ENCODE data around the gene RPS6KB1. TPM values are rescaled to one million over a fixed set of nuclear protein-coding genes. Genes with fewer than 3 reads are reported as not detected.
"Not testable (repeated sequence)": the region's sequence is repeated elsewhere in the genome, so short reads cannot be mapped to it uniquely, and the experiment has no call there.

RPS6KB1 gene
- polyA plus RNA-seq (ENCODE audit: insufficient read length in 12 of 12): 10 to 100 TPM in 11 of 12 donors, not detected in 1; 32.1 to 49.4 (median 41.5) TPM
- long read RNA-seq, donor 1, full-length matches to known transcripts: 1 of 15 reads
- long read RNA-seq, donor 1, partial matches to known transcripts: 14 of 15 reads
- long read RNA-seq, donor 1, other reads (novel, unspliced or antisense): 0 of 15 reads
- long read RNA-seq, donor 2, full-length matches to known transcripts: 3 of 3 reads
- long read RNA-seq, donor 2, partial matches to known transcripts: 0 of 3 reads
- long read RNA-seq, donor 2, other reads (novel, unspliced or antisense): 0 of 3 reads
- long read RNA-seq, donor 3, full-length matches to known transcripts: 1 of 1 reads
- long read RNA-seq, donor 3, partial matches to known transcripts: 0 of 1 reads
- long read RNA-seq, donor 3, other reads (novel, unspliced or antisense): 0 of 1 reads
- long read RNA-seq, donor 4, full-length matches to known transcripts: 2 of 2 reads
- long read RNA-seq, donor 4, partial matches to known transcripts: 0 of 2 reads
- long read RNA-seq, donor 4, other reads (novel, unspliced or antisense): 0 of 2 reads
- long read RNA-seq, donor 5, full-length matches to known transcripts: 9 of 14 reads
- long read RNA-seq, donor 5, partial matches to known transcripts: 5 of 14 reads
- long read RNA-seq, donor 5, other reads (novel, unspliced or antisense): 0 of 14 reads
- long read RNA-seq, donor 6, full-length matches to known transcripts: 2 of 2 reads
- long read RNA-seq, donor 6, partial matches to known transcripts: 0 of 2 reads
- long read RNA-seq, donor 6, other reads (novel, unspliced or antisense): 0 of 2 reads
- long read RNA-seq, donor 7, full-length matches to known transcripts: 2 of 2 reads
- long read RNA-seq, donor 7, partial matches to known transcripts: 0 of 2 reads
- long read RNA-seq, donor 7, other reads (novel, unspliced or antisense): 0 of 2 reads
- long read RNA-seq, donor 8, full-length matches to known transcripts: 8 of 13 reads
- long read RNA-seq, donor 8, partial matches to known transcripts: 5 of 13 reads
- long read RNA-seq, donor 8, other reads (novel, unspliced or antisense): 0 of 13 reads
- long read RNA-seq, donor 9, full-length matches to known transcripts: 4 of 4 reads
- long read RNA-seq, donor 9, partial matches to known transcripts: 0 of 4 reads
- long read RNA-seq, donor 9, other reads (novel, unspliced or antisense): 0 of 4 reads
- long read RNA-seq, donor 10, full-length matches to known transcripts: 2 of 2 reads
- long read RNA-seq, donor 10, partial matches to known transcripts: 0 of 2 reads
- long read RNA-seq, donor 10, other reads (novel, unspliced or antisense): 0 of 2 reads
- long read RNA-seq, donor 11, full-length matches to known transcripts: 2 of 2 reads
- long read RNA-seq, donor 11, partial matches to known transcripts: 0 of 2 reads
- long read RNA-seq, donor 11, other reads (novel, unspliced or antisense): 0 of 2 reads

DNA sequence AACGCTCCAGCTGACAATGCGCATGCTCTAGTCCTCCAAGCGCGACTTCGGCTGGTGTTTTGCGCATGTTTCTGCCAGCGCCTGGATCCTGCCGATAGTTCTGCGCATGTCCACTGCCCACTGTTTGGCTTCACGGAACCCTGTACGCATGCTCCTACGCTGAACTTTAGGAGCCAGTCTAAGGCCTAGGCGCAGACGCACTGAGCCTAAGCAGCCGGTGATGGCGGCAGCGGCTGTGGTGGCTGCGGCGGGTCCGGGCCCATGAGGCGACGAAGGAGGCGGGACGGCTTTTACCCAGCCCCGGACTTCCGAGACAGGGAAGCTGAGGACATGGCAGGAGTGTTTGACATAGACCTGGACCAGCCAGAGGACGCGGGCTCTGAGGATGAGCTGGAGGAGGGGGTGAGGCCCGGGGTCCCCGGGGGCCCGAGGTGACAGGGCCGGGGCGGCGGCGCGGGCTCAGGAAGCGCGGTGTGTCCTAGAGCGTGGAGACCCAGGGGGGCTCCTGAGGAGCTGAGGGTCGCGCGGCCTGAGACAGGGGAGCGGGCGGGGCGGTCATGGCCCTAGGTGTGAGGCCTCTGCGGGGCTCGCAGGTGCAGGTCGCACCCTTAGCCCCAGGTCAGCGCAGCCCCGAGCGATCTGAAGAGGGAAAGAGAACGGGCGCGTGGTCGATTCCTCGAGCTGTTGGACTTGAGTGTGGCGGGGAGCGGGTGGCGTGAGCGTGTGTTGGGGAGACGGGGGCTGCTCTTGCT is at the start of gene RPS6KB1, which contains the start of gene TUBD1:
Gene RPS6KB1, plus strand, starts transcription at position 198 of the 752 bp plus-strand sequence. Its CDS starts 64 bp downstream, at position 262.
Gene TUBD1, minus strand, starts transcription at position 20 of the 752 bp plus-strand sequence. CDS start 1,941 bp downstream, outside the sequence.
- peak; percentile 100 for DNase-seq

DNA sequence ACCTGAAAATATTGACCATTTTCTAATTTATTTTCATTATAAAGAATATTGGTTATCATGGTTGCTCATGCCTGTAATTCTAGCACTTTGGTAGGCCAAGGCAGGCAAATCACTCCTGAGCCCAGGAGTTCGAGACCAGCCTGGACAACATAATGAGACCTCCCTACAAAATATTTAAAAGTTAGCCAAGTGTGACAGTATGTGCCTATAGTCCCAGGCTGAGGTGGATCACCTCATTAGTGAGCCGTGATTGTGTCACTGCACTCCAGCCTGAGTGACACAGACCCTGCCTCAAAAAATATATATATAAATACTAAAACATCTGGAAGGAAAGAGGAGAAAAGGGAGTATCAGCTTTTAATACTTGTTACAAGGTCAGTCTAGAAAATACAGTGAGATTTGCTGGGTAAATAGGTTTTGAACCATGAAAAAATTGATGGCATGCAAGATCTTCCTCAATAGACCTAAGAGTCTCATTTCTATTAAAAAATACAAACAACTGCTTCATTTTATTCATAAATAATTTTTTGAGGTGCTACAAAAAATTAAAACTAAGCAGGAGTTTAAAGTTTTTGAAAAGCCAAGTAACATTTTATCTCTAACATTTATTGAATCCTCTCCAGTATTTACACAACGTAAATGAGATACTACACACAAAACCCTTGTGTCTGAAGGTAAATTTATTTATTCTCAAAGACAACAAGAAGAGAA is 47.9 kb upstream of the RPS6KB1 start:
- no peak for DNase-seq

DNA sequence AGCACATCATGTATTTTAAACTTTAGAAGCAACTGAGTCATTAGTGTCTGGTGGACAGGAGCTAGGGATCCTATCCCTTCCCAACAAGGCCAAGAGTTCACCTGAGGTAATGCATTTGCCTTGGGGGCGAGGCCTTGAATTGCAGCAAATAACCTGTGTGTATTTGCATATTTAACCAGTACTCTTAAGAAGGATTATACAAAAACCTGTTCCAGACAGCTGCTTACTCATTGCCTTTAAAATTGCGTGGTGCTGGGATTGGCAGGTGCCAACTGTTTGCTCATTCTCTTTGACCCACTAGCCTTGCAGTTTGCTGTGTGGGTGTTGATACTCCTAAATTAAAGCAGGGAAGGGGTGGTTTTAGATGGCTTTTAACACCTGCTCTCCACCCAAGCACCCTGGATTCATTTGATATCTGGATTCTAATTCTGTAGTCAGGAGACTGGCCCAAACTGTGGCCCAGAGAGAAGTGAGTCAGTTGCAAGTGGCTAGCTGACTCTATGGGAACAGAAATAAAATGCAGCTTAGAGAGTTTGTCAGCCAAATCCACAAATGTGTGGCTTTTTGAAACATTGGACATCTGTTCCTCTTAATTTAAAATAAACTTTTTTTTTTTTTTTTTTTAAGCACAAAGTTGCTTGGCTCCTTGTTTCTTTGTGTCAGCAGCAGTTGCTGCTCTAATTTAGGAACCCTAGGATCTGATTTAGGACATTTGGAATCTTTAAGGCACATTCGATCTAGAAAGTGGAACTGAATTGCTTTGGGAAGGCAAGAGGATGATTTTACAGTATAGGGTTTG is 47.1 kb upstream of the RPS6KB1 start:
- DNase-seq: peak; percentile 52

DNA sequence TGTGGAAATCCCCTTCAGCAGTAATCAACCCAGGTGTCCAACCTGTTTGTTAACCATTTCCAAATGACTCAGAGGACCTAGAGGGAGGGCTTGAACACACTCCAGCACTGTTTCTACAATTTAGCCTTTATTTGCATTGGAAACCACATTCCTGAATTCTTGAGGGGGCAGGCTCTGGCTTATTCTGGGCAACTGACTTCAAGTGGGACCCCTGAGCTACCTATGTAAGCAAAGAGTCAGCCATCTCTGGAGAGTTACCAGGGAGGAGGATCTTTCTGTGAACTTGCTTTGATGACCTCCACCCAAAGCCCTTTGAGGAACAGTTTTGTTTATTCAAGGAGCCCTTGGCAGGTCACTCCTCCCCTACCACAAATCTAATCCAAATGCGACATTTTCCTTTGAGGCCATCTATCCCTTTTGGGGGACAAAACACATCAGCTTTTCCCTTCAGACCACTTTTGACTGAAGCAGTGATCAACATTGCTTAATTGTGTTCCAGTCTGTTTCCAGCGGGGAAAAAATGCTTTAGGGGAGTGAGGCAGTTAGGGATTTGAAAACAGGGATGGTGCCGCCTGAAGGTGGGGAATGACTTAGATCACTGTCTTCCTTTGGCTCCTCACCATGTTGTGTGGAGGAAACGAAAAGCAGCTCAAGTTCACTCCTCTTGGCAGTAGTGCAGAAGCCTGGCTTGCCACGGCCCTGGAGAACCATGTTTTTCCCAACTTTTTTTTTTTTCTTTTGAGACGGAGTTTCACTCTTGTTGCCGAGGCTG is 46.3 kb upstream of the RPS6KB1 start:
- peak; percentile 74 for DNase-seq

DNA sequence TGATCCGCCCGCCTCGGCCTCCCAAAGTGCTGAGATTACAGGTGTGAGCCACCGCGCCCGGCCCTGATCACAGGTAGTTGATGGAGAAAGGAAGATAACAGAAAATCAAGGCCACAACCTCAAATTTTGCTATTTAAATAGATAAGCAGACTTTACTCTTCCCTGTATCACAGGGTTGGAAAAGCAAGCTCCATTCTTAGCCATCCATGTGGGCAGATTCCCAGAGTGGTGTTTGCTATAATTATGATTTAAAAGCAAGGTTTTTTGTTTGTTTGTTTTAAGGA is 44.6 kb upstream of the RPS6KB1 start:
- DNase-seq: no peak

DNA sequence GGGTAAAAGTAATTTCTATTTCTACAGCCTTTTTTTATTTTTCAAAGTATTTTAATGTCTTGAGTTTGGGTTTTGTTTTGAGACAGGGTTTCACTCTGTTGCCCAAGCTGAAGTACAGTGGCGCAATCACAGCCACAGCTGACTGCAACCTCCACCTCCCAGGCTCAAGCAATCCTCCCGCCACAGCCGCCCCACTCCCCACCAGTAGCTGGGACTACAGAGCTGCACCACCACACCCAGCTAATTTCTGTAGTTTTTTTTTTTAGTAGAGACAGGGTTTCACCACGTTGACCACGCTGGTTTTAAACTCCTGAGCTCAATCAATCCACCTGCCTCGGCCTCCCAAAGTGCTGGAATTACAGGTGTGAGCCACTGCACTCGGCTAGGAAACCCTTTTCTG is 44.1 kb upstream of the RPS6KB1 start:
- DNase-seq: no peak

DNA sequence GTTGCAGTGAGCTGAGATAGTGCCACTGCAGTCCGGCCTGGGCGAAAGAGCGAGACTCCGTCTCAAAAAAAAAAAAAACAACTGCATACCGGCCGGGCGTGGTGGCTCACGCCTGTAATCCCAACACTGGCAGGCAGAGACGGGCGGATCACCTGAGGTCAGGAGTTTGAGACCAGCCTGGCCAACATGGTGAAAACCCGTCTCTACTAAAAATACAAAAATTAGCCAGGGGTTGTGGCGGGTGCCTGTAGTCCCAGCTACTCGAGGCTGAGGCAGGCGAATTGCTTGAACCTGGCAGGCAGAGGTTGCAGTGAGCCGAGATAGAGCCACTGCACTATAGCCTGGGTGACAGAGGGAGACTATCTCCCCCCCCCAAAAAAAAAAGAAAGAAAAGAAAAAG is 42.6 kb upstream of the RPS6KB1 start:
- not testable (repeated sequence) for DNase-seq

DNA sequence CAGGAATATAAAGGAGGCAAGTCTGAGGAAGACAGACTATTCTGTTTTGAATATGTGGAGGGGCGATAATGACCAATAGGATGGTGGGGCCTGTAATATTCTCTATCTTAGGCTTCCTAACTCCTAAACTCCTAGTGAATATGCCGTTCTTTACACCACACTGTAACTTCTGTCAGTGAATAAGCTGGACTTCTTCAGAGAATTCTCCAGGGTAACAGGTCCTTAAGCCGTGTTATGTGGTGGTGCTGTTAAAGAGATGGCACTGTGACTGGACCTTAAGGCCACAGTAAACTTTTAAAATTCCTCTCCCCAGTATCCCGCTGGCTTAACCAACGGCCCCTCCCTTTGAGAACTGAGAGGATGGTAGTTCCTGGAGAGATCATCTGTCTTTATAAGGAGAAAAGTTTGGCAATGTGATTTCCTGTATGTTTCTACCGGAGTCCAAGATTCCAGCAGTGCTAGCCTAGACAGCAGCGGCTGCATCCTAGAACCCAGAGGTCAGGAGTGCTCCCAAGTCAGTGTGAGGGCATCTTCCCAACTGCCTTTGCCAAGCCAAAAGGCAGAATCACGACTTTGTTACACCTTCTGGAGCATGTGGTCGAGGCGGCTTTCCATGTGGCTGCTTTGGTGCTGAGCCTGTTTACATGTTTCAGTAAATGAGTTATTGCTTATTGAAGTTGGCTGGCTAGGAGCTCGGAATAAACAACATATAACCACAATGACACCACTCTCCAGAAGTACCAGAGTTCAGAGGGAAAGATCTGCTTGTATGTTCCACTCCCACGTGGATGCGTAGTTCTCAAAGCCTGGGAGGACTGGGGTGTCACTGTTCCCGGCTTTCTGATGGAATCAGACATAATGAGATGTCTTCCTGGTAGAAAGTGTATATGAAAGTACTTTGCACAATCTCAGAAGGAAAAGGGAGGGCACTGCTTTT is 41.2 kb upstream of the RPS6KB1 start:
- DNase-seq: no peak

DNA sequence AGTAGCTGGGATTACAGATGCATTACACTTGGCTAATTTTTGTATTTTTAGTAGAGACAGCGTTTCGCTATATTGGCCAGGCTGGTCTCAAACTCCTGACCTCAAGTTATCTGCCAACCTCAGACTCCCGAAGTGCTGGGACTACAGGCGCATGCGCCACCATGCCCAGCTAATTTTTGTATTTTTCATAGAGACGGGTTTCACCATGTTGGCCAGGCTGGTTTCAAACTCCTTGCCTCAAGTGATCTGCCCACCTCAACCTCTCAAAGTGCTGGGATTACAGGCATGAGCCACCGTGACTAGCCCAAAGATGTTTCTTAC is 40.1 kb upstream of the RPS6KB1 start:
- DNase-seq: not testable (repeated sequence)

DNA sequence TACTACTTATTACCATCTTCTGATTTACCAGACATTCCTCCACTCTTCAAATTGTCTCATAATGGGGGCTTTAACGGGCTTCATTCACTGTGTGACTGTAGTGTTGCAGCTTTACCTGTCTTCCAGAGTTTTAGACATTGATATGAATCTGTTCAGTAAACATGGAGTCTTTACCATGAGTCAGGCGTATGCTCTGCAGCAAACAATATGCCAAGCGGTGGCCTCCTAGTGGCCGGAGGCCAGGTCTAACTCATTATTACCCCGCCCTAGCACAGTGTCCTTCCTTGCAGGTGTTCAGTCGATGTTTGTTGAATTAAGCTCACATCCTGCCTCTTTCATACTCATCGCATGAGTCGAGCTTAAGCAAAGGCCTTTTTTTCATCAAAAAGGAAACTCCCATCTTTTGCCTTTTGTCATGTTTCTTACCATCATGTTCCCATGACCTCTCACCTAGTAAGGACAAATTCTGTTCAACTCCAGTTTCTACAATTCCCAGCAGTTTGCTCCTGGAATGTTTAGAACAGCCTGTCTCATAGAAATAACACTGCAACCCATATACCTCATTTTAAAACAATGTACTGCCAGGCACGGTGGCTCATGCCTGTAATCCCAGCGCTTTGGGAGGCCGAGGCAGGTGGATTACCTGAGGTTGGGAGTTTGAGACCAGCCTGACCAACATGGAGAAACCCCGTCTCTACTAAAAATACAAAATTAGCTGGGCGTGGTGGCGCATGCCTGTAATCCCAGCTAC is 39.6 kb upstream of the RPS6KB1 start:
- no peak for DNase-seq

DNA sequence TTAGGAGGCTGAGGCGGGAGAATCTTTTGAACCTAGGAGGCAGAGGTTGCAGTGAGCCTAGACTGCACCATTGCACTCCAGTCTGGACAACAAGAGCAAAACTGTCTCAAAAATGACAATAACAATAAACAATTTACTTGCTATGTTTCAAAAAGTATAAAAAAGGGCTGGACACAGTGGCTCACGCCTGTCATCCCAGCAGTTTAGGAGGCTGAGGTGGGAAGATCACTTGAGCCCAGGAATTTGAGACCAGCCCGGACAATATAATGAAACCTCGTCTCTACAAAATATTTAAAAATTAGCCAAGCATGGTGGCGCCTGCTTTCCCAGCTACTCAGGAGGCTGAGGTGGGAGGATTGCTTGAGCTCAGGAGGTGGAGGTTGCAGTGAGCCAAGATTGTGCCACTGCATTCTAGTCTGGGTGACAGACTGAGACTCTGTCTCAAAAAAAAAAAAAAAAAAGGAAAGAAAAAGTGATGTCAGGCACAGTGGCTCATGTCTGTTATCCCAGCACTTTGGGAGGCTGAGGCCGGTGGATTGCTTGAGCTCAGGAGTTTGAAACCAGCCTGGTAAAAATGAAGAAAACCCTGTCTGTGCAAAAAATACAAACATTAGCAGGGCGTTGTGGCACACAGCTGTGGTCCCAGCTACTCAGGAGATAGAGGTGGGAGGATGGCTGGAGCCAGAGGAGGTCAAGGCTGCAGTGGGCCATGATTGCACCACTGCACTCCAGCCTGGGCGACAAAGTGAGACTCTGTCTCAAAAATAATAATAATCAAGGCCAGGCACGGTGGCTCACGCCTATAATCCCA is 38.8 kb upstream of the RPS6KB1 start:
- not testable (repeated sequence) for DNase-seq

DNA sequence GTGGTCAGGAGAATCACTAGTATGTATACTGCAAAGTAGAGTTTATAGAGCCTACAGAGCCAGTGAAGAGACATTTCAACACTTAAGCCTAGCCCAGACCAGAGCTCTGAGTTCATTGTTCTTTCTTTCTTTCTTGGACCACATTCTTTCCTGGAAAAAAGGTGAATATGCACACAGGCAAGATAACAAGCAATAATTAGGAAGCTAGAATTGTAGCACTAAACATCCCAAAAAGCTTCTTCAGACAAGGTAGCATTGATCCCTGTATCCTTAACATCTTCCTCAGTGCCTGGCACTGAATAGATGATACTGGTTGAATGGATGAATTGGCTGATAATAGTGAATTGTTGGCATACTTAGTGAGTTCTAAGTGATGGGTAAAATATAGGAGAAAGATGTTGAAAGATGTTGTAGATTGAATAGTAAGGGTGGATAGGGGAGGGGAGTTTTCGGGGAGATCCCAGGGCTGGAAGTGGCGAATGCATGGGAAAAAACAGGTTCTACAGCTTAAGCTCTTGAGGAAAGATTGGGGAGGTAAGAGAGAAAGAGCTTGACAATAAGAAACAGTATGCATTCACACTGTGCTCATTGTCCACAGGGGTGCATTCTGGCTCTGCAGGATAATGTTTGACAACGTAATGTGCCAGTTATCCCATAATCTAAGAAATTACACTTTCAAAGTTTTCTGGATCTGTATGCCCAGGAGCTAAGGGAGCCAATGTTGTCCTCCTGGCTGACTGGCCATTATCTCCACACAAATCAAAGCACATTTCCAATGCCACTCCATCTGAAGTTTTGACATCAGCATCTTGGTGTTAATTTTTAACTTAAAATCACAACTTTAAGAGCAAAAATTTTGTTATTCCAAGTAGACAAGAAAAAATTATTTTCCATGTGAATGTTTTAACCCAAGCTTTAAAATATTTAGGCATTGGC is 35.8 kb upstream of the RPS6KB1 start:
- DNase-seq: no peak

DNA sequence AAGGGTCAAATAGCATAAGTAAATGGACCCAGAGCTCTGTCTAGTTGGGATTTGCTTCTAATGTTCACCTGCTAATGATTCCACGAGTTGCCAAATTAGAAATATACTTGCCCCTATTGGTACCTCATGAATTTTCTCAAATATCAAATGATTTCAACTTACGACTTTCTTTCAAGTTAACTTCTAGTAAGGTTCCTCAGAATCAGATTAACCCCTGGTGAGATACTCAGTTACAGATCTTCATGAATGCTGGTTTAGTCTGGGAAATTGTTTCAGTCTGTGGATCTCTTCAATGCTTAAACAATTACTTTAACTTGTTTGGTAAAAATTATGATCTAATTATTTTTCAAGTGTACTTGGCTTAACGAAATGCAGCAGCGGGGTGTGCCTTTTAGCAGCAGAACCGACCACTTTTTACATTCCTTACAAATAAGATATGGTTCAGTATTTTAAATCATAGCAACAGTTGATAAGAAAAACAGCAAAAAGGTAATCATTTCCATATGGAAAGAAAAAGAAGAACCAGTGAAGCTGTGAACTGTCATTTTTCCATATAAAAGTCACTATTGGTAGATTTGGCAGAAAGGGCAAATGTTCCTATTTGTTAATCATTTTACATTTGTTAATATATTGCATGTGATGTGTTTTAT is 34.6 kb upstream of the RPS6KB1 start:
- DNase-seq: no peak

DNA sequence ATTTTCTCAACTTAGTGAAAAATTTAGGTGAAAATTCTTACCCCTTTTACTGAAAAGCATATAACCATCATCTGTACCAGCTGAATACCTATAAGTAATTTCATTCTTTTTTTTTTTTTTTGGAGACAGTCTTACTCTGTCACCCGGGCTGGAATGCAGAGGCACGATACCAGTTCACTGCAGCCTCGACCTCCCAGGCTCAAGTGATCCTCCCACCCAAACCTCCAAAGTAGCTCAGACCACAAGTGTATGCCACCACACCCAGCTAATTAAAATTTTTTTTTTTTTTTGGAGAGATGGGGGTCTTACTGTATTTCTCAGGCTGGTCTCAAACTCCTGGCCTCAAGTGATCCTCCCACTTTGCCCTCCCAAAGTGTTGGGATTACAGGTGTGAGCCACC is 34.0 kb upstream of the RPS6KB1 start:
- DNase-seq: no peak
